SK-N-SH (cell line): Measurements from ENCODE around the gene COL4A2. TPM values are rescaled to one million over a fixed set of nuclear protein-coding genes. Genes with fewer than 3 reads are reported as not detected.

Experiments used
- CTCF ChIA-PET: fragments of 300-600, 350-600 bp; formaldehyde crosslinking; extraction: SDS; loops from one replicate; lab custom pipeline; 2021; lab: Yijun Ruan, JAX
- POLR2A ChIA-PET: fragments of 350-600 bp; sonication (Branson Sonifier 250); formaldehyde crosslinking; extraction: SDS; loops from one replicate; lab custom pipeline; 2020; ENCODE audit warnings: antibody characterized with exemption, inconsistent platforms; lab: Yijun Ruan, JAX
- DNase-seq: peaks from one replicate; pipeline ENCODE4 v3.0.0; 2012
- H2AFZ ChIP-seq: fragments of 200-600 bp; sonication (generic); 2 replicates; pipeline ENCODE4 v1.8.1; 2016; ENCODE audit warnings: antibody characterized with exemption, mild to moderate bottlenecking, low read depth
- H3F3A ChIP-seq: fragments of 200-600 bp; sonication (generic); replicated peaks from 2 replicates; pipeline ENCODE3; 2016; ENCODE audit warnings: antibody characterized with exemption, mild to moderate bottlenecking; ENCODE audit not compliant: insufficient read depth
- H3K27ac ChIP-seq, 2 experiments: fragments of 200-500 bp in 1 of 2; fragments of 200-600 bp in 1 of 2; sonication (Bioruptor generic) in 1 of 2; sonication (generic), shearing (Covaris generic) in 1 of 2; 2 replicates each; pipeline versions ENCODE4 v1.5.1 to v1.6.1; 2014 to 2016; ENCODE audit warnings: low read depth in 2 of 2, inconsistent platforms in 1 of 2, low read length in 1 of 2, mild to moderate bottlenecking in 1 of 2, mixed read lengths in 1 of 2
- H3K27me3 ChIP-seq: fragments of 200-600 bp; sonication (generic), shearing (Covaris generic); 2 replicates; pipeline ENCODE4 v1.6.1; 2016; ENCODE audit warnings: mixed run types; ENCODE audit not compliant: insufficient read depth
- H3K36me3 ChIP-seq, 2 experiments: fragments of 200-500 bp in 1 of 2; fragments of 200-600 bp in 1 of 2; sonication (Bioruptor generic) in 1 of 2; sonication (generic) in 1 of 2; replicated peaks in 1 of 2; 2 replicates each; pipeline versions ENCODE3 to v1.5.1; 2014 to 2016; ENCODE audit warnings: low read length in 1 of 2, mild to moderate bottlenecking in 1 of 2; ENCODE audit not compliant: insufficient read depth in 2 of 2, control insufficient read depth in 1 of 2
- H3K4me1 ChIP-seq, 2 experiments: fragments of 200-500 bp in 1 of 2; fragments of 200-600 bp in 1 of 2; sonication (Bioruptor generic) in 1 of 2; sonication (generic), shearing (Covaris generic) in 1 of 2; 2 replicates each; pipeline versions ENCODE4 v1.5.1 to v1.6.1; 2014 to 2016; ENCODE audit warnings: low read depth in 1 of 2, low read length in 1 of 2, mixed run types in 1 of 2; ENCODE audit not compliant: insufficient read depth in 2 of 2, control insufficient read depth in 1 of 2
- H3K4me2 ChIP-seq: fragments of 200-600 bp; sonication (generic), shearing (Covaris generic); 2 replicates; pipeline ENCODE4 v1.6.1; 2017; ENCODE audit warnings: mixed run types
- H3K4me3 ChIP-seq, 2 experiments: fragments of 200-500 bp in 1 of 2; fragments of 200-600 bp in 1 of 2; sonication (Bioruptor generic) in 1 of 2; sonication (generic), shearing (Covaris generic) in 1 of 2; 2 replicates each; pipeline versions ENCODE4 v1.5.1 to v1.8.1; 2014 to 2016; ENCODE audit warnings: low read depth in 2 of 2, inconsistent platforms in 1 of 2, low read length in 1 of 2, mild to moderate bottlenecking in 1 of 2, mixed read lengths in 1 of 2, moderate library complexity in 1 of 2
- H3K79me2 ChIP-seq: fragments of 200-600 bp; sonication (generic); 2 replicates; pipeline ENCODE4 v1.8.1; 2017; ENCODE audit warnings: mild to moderate bottlenecking; ENCODE audit not compliant: insufficient read depth
- H3K9ac ChIP-seq: fragments of 200-600 bp; sonication (generic); 2 replicates; pipeline ENCODE4 v1.6.1; 2017; ENCODE audit warnings: mixed run types
- H3K9me2 ChIP-seq: fragments of 200-600 bp; sonication (generic); 2 replicates; pipeline ENCODE4 v1.6.1; 2017; ENCODE audit warnings: mixed run types
- H3K9me3 ChIP-seq: fragments of 200-600 bp; sonication (generic); 2 replicates; pipeline ENCODE4 v1.6.1; 2017; ENCODE audit warnings: mixed run types, mild to moderate bottlenecking, moderate library complexity
- H4K20me1 ChIP-seq: fragments of 200-600 bp; sonication (generic); 2 replicates; pipeline ENCODE4 v1.6.1; 2017; ENCODE audit warnings: mild to moderate bottlenecking, mixed run types; ENCODE audit not compliant: insufficient read depth
- FOSL2 ChIP-seq: IDR thresholded peaks from 2 replicates; pipeline ENCODE4 v1.4.0; 2012; ENCODE audit warnings: low read depth, mild to moderate bottlenecking, moderate library complexity, borderline replicate concordance
- FOXJ3 ChIP-seq: sonication (generic); formaldehyde crosslinking; IDR thresholded peaks from 2 replicates; pipeline ENCODE4 v1.5.1; 2020; ENCODE audit warnings: mild to moderate bottlenecking, missing genetic modification reagents
- GABPA ChIP-seq: IDR thresholded peaks from 2 replicates; pipeline ENCODE4 v1.4.0; 2012; ENCODE audit warnings: low read depth, mild to moderate bottlenecking
- MEF2A ChIP-seq: IDR thresholded peaks from 2 replicates; pipeline ENCODE4 v1.4.0; 2012; ENCODE audit warnings: low read depth, borderline replicate concordance
- NRF1 ChIP-seq: IDR thresholded peaks from 2 replicates; pipeline ENCODE4 v1.6.1; 2012; ENCODE audit warnings: low read depth, mild to moderate bottlenecking, low read length
- PBX3 ChIP-seq: IDR thresholded peaks from 2 replicates; pipeline ENCODE4; 2012
- POLR2AphosphoS5 ChIP-seq: IDR thresholded peaks from 2 replicates; pipeline ENCODE4 v1.6.1; 2012; ENCODE audit warnings: low read depth, low read length
- RXRA ChIP-seq: IDR thresholded peaks from 2 replicates; pipeline ENCODE4 v1.4.0; 2012; ENCODE audit warnings: low read depth, mild to moderate bottlenecking, borderline replicate concordance
- SIN3A ChIP-seq: IDR thresholded peaks from 2 replicates; pipeline ENCODE4 v1.6.1; 2012; ENCODE audit warnings: low read depth, mild to moderate bottlenecking, low read length, moderate library complexity, borderline replicate concordance
- TCF12 ChIP-seq: IDR thresholded peaks from 2 replicates; pipeline ENCODE4 v1.4.0; 2012
- USF2 ChIP-seq: fragments of 150-350 bp; IDR thresholded peaks from 2 replicates; pipeline ENCODE4 v1.6.1; 2017; ENCODE audit warnings: antibody characterized with exemption, low read length, low read depth, borderline replicate concordance
- ZBTB33 ChIP-seq: IDR thresholded peaks from 2 replicates; pipeline ENCODE4 v1.4.0; 2012; ENCODE audit warnings: low read depth, borderline replicate concordance
- WGBS: methylation state at CpG from one replicate; pipeline ENCODE4 v1.1.6; 2017; ENCODE audit warnings: low lambda C conversion rate; 5-methylcytosine and 5-hydroxymethylcytosine counted together
- polyA plus RNA-seq, 3 experiments: library from polyadenylated mRNA; depleted of rRNA; stranded (reverse); fragments of >200 nt; gene quantifications; 2 replicates each; pipeline ENCODE4 v1.2.3, GENCODE V29; 2012

The COL4A2 gene
- polyA plus RNA-seq, 1 of the 3 experiments (the other 2 are of a cell fraction): 137 TPM

GRCh38 chr13:110326263-110326904 lies 19.3 kb downstream of the COL4A2 start:
- Histone ChIP-seq H3K4me2 (no peak overlapping the region), H3K9ac (no peak overlapping the region), H3F3A (peaks cover 21% of the 10 kb centered on the region), H2AFZ (no peak overlapping the region), H4K20me1 (no peaks in the 10 kb centered on the region), H3K4me3 (no peak overlapping the region), H3K27ac (peak overlapping the region; percentile 36 to 61; a peak in 3 of 4 replicates), H3K36me3 (peaks cover 0 to 8% of the 10 kb centered on the region in 2 experiments), H3K9me3 (no peaks in the 10 kb centered on the region), H3K4me1 (peaks cover 17 to 72% of the 10 kb centered on the region in 2 experiments; a peak in 3 of 4 replicates), H3K27me3 (no peaks in the 10 kb centered on the region), H3K9me2 (no peaks in the 10 kb centered on the region), H3K79me2 (peaks cover 96% of the 10 kb centered on the region)
- POLR2A ChIA-PET: no interaction called here
- DNase-seq: no peak
- WGBS: 96% methylated on average over 10 of the region's 12 CpGs
- TF ChIP-seq POLR2AphosphoS5 (no peak), ZBTB33 (no peak), FOSL2 (no peak), USF2 (no peak), FOXJ3 (CRISPR knock-in tag) (no peak), PBX3 (no peak), RXRA (no peak), SIN3A (no peak), NRF1 (no peak), MEF2A (no peak)
- CTCF ChIA-PET: interaction anchor here (0.8 to 2.4 kb wide), 2 partner anchors 85 to 494 kb away, joined by 3 to 5 read pairs; no protein-coding TSS in a partner anchor

- no peak overlapping the region for H3K4me3 ChIP-seq
- peak; percentile 14; the same call in 1 of the 2 replicates for TF ChIP-seq TCF12
- TF ChIP-seq GABPA: no peak
- TF ChIP-seq, all 33 proteins: peak for 1
- Histone ChIP-seq H3F3A (peaks cover 19% of the 10 kb centered on the region), H3K4me2 (peak overlapping the region; percentile 38; the same call in 1 of the 2 replicates), H3K9me2 (no peaks in the 10 kb centered on the region), H3K27ac (peak overlapping the region; percentile 36 to 61; a peak in 2 of 4 replicates), H3K9ac (no peak overlapping the region), H3K79me2 (peaks cover 96% of the 10 kb centered on the region), H3K27me3 (no peaks in the 10 kb centered on the region), H4K20me1 (no peaks in the 10 kb centered on the region), H3K36me3 (peaks cover 0 to 3% of the 10 kb centered on the region in 2 experiments), H3K4me1 (peaks cover 17 to 71% of the 10 kb centered on the region in 2 experiments; a peak in 3 of 4 replicates), H3K9me3 (no peaks in the 10 kb centered on the region), H2AFZ (no peak overlapping the region)
- DNase-seq: no peak
- ChIA-PET CTCF (no interaction called here), POLR2A (no interaction called here)
- 75% methylated on average over 7 of the region's 7 CpGs for WGBS
These were observed 20.1 kb downstream of the COL4A2 start for GRCh38 chr13:110327051-110327721.
